H9 (cell line): ENCODE results near the gene RAB3GAP2. TPM values are rescaled to one million over a fixed set of nuclear protein-coding genes. Genes with fewer than 3 reads are reported as not detected.

Source experiments
- DNase-seq: peaks from one replicate; pipeline ENCODE4 v3.0.0-alpha.2; 2017
- H2AFZ ChIP-seq: one replicate; pipeline ENCODE4 v1.6.1; 2013; ENCODE audit warnings: mild to moderate bottlenecking, low read length, control low read depth, moderate library complexity
- H2AK5ac ChIP-seq: 2 replicates; pipeline ENCODE4 v1.6.1; 2013; ENCODE audit warnings: low read length, control low read depth, mixed read lengths; ENCODE audit not compliant: insufficient read length
- H2BK120ac ChIP-seq: one replicate; pipeline ENCODE4 v1.6.1; 2013; ENCODE audit warnings: low read depth, mild to moderate bottlenecking, low read length, control low read depth, inconsistent platforms; ENCODE audit not compliant: poor library complexity, severe bottlenecking
- H2BK12ac ChIP-seq: 2 replicates; pipeline ENCODE4 v1.6.1; 2013; ENCODE audit warnings: low read length, control low read depth, mixed read lengths, low read depth; ENCODE audit not compliant: insufficient read length
- H2BK15ac ChIP-seq: 2 replicates; pipeline ENCODE4 v1.6.1; 2013; ENCODE audit warnings: low read depth, low read length, control low read depth
- H2BK20ac ChIP-seq: one replicate; pipeline ENCODE4 v1.6.1; 2013; ENCODE audit warnings: low read depth, mild to moderate bottlenecking, low read length, control low read depth, inconsistent platforms; ENCODE audit not compliant: poor library complexity, severe bottlenecking
- H2BK5ac ChIP-seq: 2 replicates; pipeline ENCODE4 v1.6.1; 2013; ENCODE audit warnings: low read length, control low read depth, mixed read lengths; ENCODE audit not compliant: insufficient read length
- H3K14ac ChIP-seq: 2 replicates; pipeline ENCODE4 v1.6.1; 2013; ENCODE audit warnings: low read length, control low read depth; ENCODE audit not compliant: insufficient read depth
- H3K18ac ChIP-seq: 2 replicates; pipeline ENCODE4 v1.6.1; 2013; ENCODE audit warnings: low read depth, mild to moderate bottlenecking, mixed read lengths, low read length, control low read depth; ENCODE audit not compliant: insufficient read length
- H3K23ac ChIP-seq: 2 replicates; pipeline ENCODE4 v1.6.1; 2013; ENCODE audit warnings: low read length, control low read depth, mixed read lengths, low read depth; ENCODE audit not compliant: insufficient read length
- H3K23me2 ChIP-seq: 2 replicates; pipeline ENCODE4 v1.6.1; 2013; ENCODE audit warnings: low read depth, mild to moderate bottlenecking, mixed read lengths, low read length, control low read depth; ENCODE audit not compliant: insufficient read length, poor library complexity, severe bottlenecking
- H3K27ac ChIP-seq: 2 replicates; pipeline ENCODE4 v1.5.1; 2013; ENCODE audit warnings: low read length, control low read depth, mixed read lengths, low read depth; ENCODE audit not compliant: insufficient read length
- H3K27me3 ChIP-seq: 2 replicates; pipeline ENCODE4 v1.6.1; 2013; ENCODE audit warnings: low read length, control low read depth, inconsistent platforms; ENCODE audit not compliant: insufficient read depth
- H3K4ac ChIP-seq: 2 replicates; pipeline ENCODE4 v1.6.1; 2013; ENCODE audit warnings: low read depth, mild to moderate bottlenecking, control low read depth, inconsistent platforms, low read length, moderate library complexity
- H3K4me1 ChIP-seq: 2 replicates; pipeline ENCODE4 v1.6.1; 2013; ENCODE audit warnings: low read length, control low read depth, inconsistent platforms; ENCODE audit not compliant: insufficient read depth
- H3K4me2 ChIP-seq: 2 replicates; pipeline ENCODE4 v1.6.1; 2013; ENCODE audit warnings: low read length, control low read depth, mixed read lengths; ENCODE audit not compliant: insufficient read length, insufficient read depth
- H3K56ac ChIP-seq: 2 replicates; pipeline ENCODE4 v1.6.1; 2013; ENCODE audit warnings: low read depth, mild to moderate bottlenecking, mixed read lengths, low read length, control low read depth; ENCODE audit not compliant: insufficient read length
- H3K79me1 ChIP-seq: 2 replicates; pipeline ENCODE4 v1.6.1; 2013; ENCODE audit warnings: low read depth, mild to moderate bottlenecking, moderate library complexity, low read length, control low read depth, inconsistent platforms; ENCODE audit not compliant: insufficient read depth, poor library complexity, severe bottlenecking
- H3K79me2 ChIP-seq: 2 replicates; pipeline ENCODE4 v1.6.1; 2013; ENCODE audit warnings: low read length, control low read depth, inconsistent platforms; ENCODE audit not compliant: insufficient read depth
- H3K9ac ChIP-seq: 2 replicates; pipeline ENCODE4 v1.6.1; 2013; ENCODE audit warnings: low read length, control low read depth, mixed read lengths; ENCODE audit not compliant: insufficient read length; ENCODE audit errors: extremely low read depth
- H3K9me3 ChIP-seq: one replicate; pipeline ENCODE4 v1.6.1; 2013; ENCODE audit warnings: low read depth, low read length, inconsistent platforms; ENCODE audit not compliant: control insufficient read depth
- H3T11ph ChIP-seq: one replicate; pipeline ENCODE4 v1.6.1; 2013; ENCODE audit warnings: mild to moderate bottlenecking, low read length, control low read depth, inconsistent platforms
- H4K20me1 ChIP-seq: one replicate; pipeline ENCODE4 v1.6.1; 2013; ENCODE audit not compliant: control insufficient read depth, insufficient read length, insufficient read depth
- H4K5ac ChIP-seq: 2 replicates; pipeline ENCODE4 v1.6.1; 2013; ENCODE audit warnings: low read depth, mild to moderate bottlenecking, mixed read lengths, low read length, control low read depth; ENCODE audit not compliant: insufficient read length
- H4K8ac ChIP-seq: replicated peaks from 2 replicates; pipeline ENCODE4 v1.6.1; 2013; ENCODE audit warnings: low read length, control low read depth, mixed read lengths, low read depth; ENCODE audit not compliant: insufficient read length
- H4K91ac ChIP-seq: 2 replicates; pipeline ENCODE4 v1.6.1; 2013; ENCODE audit warnings: low read depth, mild to moderate bottlenecking, moderate library complexity, mixed read lengths, low read length, control low read depth; ENCODE audit not compliant: insufficient read length
- H3K27ac Mint-ChIP-seq, 3 experiments: 2 replicates in 2 of 3; 3 replicates in 1 of 3; pipeline ENCODE4 v1.8.0; 2020 to 2021; ENCODE audit warnings: mixed read lengths in 3 of 3, mild to moderate bottlenecking in 1 of 3, moderate library complexity in 1 of 3
- H3K27me3 Mint-ChIP-seq: 2 replicates; pipeline ENCODE4 v1.8.0; 2021; ENCODE audit warnings: low read depth, mild to moderate bottlenecking, moderate library complexity, mixed read lengths
- H3K36me3 Mint-ChIP-seq, 3 experiments: 2 replicates in 2 of 3; 3 replicates in 1 of 3; pipeline ENCODE4 v1.8.0; 2020 to 2021; ENCODE audit warnings: low read depth in 3 of 3, mixed read lengths in 3 of 3; ENCODE audit not compliant: insufficient read depth in 1 of 3
- H3K4me1 Mint-ChIP-seq, 2 experiments: 2 replicates each; pipeline ENCODE4 v1.8.0; 2020; ENCODE audit warnings: mixed read lengths in 2 of 2
- H3K4me3 Mint-ChIP-seq, 2 experiments: 2 replicates in 1 of 2; 3 replicates in 1 of 2; pipeline ENCODE4 v1.8.0; 2020 to 2021; ENCODE audit warnings: mild to moderate bottlenecking in 2 of 2, mixed read lengths in 2 of 2, moderate library complexity in 1 of 2
- H3K9me3 Mint-ChIP-seq, 2 experiments: 2 replicates in 1 of 2; 3 replicates in 1 of 2; pipeline ENCODE4 v1.8.0; 2020; ENCODE audit warnings: mild to moderate bottlenecking in 2 of 2, mixed read lengths in 2 of 2, moderate library complexity in 1 of 2
- WGBS: extraction: QIAGEN DNeasy Blood & Tissue Kit; methylation state at CpG from one replicate; pipeline ENCODE4 v1.1.7; 2013; ENCODE audit warnings: missing lambda C conversion rate, low lambda C conversion rate, mixed read lengths; ENCODE audit not compliant: insufficient read length; ENCODE audit errors: extremely low coverage; 5-methylcytosine and 5-hydroxymethylcytosine counted together
- total RNA-seq: library from RNA; stranded (reverse); gene quantifications from 2 replicates; pipeline ENCODE4 v1.2.1, GENCODE V29; 2021
- TF ChIP-seq, protein P1 (sequence below): fragments of 200-600 bp; sonication (generic); conservative IDR thresholded peaks from 3 replicates; pipeline ENCODE4 v1.8.0; 2021; ENCODE audit warnings: antibody characterized with exemption, mild to moderate bottlenecking

Gene RAB3GAP2
- total RNA-seq, 1 experiment from 2014 or later: 48.3 TPM

GRCh38 chr1:220298470-220299205, 26.4 kb upstream of the RAB3GAP2 start:
- H4K91ac ChIP-seq: no peak overlapping the region
- no peak overlapping the region for H4K5ac ChIP-seq
- H3K9me3 ChIP-seq: no peaks in the 10 kb centered on the region
- H3K18ac ChIP-seq: no peak overlapping the region
- Mint-ChIP-seq H3K27me3 (no peaks in the 10 kb centered on the region), H3K4me1 (peaks cover 29 to 30% of the 10 kb centered on the region in 2 experiments), H3K36me3 (no peaks in the 10 kb centered on the region), H3K4me3 (no peak overlapping the region), H3K9me3 (no peaks in the 10 kb centered on the region; a peak in 1 of 5 replicates), H3K27ac (peak overlapping the region in 1 of 3 experiments; percentile 78; a peak in 4 of 7 replicates)
- H2BK12ac ChIP-seq: no peak overlapping the region
- TF ChIP-seq, protein P1, sequence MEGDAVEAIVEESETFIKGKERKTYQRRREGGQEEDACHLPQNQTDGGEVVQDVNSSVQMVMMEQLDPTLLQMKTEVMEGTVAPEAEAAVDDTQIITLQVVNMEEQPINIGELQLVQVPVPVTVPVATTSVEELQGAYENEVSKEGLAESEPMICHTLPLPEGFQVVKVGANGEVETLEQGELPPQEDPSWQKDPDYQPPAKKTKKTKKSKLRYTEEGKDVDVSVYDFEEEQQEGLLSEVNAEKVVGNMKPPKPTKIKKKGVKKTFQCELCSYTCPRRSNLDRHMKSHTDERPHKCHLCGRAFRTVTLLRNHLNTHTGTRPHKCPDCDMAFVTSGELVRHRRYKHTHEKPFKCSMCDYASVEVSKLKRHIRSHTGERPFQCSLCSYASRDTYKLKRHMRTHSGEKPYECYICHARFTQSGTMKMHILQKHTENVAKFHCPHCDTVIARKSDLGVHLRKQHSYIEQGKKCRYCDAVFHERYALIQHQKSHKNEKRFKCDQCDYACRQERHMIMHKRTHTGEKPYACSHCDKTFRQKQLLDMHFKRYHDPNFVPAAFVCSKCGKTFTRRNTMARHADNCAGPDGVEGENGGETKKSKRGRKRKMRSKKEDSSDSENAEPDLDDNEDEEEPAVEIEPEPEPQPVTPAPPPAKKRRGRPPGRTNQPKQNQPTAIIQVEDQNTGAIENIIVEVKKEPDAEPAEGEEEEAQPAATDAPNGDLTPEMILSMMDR: no peak
- no peak overlapping the region for H3K4ac ChIP-seq
- WGBS: no CpG with 5 or more reads among the region's 9 CpGs
- H3K4me1 ChIP-seq: peaks cover 2% of the 10 kb centered on the region; the same call in 1 of the 2 replicates
- no peak overlapping the region for H2BK120ac ChIP-seq
- H4K8ac ChIP-seq: no peak overlapping the region
- no peaks in the 10 kb centered on the region for H3K79me2 ChIP-seq
- no peak overlapping the region for H2AFZ ChIP-seq
- H3K4me2 ChIP-seq: no peak overlapping the region
- H3K56ac ChIP-seq: no peak overlapping the region
- no peak overlapping the region for H3K27ac ChIP-seq
- H3K23me2 ChIP-seq: no peaks in the 10 kb centered on the region
- H2BK15ac ChIP-seq: no peak overlapping the region
- no peaks in the 10 kb centered on the region for H3K79me1 ChIP-seq
- H2BK5ac ChIP-seq: no peak overlapping the region
- H4K20me1 ChIP-seq: no peaks in the 10 kb centered on the region
- no peak overlapping the region for H3K14ac ChIP-seq
- no peak overlapping the region for H3K9ac ChIP-seq
- no peak overlapping the region for H2BK20ac ChIP-seq
- H3T11ph ChIP-seq: no peak overlapping the region
- no peaks in the 10 kb centered on the region for H3K27me3 ChIP-seq
- no peak overlapping the region for H2AK5ac ChIP-seq
- H3K23ac ChIP-seq: no peak overlapping the region
- no peak for DNase-seq
